HG03039 (cell line): Measurements from ENCODE around the gene NKD1.

Source experiments
- ATAC-seq: cut with Tn5 transposase; IDR thresholded peaks from one replicate; pipeline ENCODE4 v1.9.1; 2021; ENCODE audit warnings: mild to moderate bottlenecking, moderate library complexity; ENCODE audit not compliant: unreplicated experiment

The NKD1 gene

GRCh38 chr16:50622643-50623369, 74.6 kb downstream of the NKD1 start:
- no peak for ATAC-seq

DNA sequence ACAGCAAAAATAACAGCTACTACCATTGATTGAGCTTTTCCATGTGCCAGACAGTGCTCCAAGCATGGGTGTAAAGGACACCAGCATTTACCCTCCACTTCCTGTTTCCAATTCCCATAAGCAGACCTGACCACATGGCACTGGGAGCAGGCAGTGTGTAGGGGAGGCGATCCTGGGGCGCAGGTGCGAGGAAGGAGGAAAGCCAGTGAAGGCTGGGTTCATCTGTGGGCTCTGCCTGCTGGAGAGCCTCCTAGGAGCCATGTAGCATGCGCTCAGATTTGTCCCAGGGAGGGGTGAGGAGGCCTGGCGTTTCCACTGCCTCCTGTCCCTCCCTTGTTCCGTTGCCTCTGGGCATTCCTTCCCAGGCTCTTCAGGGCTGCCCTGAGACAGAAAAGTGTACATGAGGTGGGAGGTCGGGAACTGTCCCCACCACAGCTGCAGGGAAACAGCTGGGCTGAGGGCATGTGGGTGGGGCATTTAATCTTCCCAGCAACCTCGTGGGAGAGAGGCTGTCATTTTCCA, 76.3 kb downstream of the NKD1 start:
- no peak for ATAC-seq

DNA sequence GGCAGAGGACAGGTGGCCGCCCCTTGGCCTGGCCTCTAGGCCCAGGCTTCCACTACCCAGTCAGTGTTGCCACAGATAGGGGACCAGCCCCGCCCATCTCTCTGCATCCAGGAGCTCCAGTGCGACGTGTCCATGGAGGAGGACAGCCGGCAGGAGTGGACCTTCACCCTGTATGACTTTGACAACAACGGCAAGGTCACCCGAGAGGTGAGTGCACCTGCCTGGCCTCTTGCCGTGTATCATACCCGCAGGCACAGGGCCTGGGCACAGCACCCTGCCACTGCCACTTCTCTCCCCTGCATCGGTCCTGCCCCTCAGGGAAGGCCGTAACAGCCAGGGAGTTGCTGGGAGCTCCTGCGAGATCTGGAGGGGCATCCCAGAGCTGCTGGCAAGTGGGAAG, 77.2 kb downstream of the NKD1 start:
- no peak for ATAC-seq

DNA sequence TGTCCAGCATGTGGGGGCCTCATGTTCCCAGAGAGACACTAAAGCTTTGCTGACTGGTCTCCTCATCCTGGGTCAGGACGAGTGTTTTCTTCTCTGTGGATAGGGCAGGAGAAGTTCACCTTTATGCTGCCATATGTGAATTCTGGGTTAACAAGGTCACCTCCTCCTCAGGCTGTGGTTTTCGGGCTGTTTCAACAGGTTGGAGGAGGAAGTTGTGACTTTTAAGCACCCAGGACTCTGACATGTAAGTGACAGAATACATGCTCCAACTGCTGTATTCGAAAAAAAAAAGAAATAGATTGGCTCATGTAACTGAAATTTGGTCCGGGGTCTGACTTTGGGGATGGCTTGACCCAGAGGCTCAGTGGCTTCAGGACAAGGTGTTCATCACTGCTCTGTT, 78.7 kb downstream of the NKD1 start:
- ATAC-seq = no peak

GRCh38 chr16:50627419-50627818, 79.2 kb downstream of the NKD1 start:
- no peak for ATAC-seq

- no peak for ATAC-seq
Measured at GRCh38 chr16:50628156-50628802, 80.1 kb downstream of the NKD1 start.

GRCh38 chr16:50629334-50629733, 81.1 kb downstream of the NKD1 start:
- no peak for ATAC-seq

DNA sequence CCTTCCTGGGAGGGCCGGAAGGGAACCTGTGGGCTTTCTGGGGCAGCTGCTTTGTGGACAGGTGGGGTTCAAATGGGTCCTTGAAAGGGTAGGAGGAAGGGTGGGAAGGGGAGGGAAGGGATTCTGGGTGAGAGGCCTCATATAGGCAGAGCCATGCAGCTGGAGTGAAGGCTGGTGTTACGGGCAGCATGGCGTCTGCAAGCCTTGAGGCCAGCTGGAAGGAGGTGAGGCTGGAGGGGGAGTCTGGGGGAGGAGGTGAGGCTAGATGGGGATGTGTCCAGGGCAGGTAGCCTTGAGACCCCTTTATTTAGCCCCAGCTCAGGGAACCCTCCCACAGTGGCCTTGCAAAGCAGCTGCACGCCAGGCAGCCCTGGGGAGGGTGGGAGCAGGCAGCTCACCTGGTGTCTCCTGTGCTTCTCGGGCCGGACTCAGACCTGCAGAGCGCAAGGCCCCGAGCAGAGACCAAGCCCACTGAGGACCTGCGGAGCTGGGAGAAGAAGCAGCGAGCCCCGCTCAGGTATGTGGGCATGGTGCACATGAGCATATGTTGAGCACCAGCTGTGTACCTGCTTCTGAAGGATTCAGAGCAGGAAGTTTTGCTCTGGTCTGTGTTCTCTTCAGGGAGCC, 82.3 kb downstream of the NKD1 start:
- ATAC-seq = no peak

- ATAC-seq = no peak
Measured at GRCh38 chr16:50631249-50631984, 83.2 kb downstream of the NKD1 start.

DNA sequence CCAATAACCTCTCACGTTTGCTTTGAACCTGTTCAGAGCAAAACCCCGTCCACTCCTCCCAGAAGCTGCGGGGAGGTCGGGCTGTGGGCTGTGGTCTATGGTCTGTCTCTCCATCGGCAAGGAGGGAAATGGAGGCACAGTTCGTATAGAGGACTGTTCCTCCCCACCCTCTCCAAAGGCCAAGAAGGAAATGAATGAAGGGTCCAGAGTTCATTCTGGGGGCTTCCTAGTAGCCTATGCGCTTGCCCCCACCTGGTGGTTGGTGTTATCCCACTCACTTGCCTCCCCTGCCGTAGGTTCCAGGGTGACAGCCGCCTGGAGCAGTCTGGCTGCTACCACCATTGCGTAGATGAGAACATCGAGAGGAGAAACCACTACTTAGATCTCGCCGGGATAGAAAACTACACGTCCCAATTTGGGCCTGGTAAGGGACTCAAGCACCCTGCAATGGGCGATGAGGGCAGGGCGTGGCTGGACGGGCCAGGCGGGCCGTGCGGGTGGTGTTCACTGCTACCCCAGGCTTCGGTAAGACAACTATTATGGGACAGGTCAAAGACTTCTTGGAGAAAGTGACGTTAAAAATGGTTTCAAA, 83.9 kb downstream of the NKD1 start:
- no peak for ATAC-seq

GRCh38 chr16:50632927-50633800, 85.0 kb downstream of the NKD1 start:
- ATAC-seq = no peak

DNA sequence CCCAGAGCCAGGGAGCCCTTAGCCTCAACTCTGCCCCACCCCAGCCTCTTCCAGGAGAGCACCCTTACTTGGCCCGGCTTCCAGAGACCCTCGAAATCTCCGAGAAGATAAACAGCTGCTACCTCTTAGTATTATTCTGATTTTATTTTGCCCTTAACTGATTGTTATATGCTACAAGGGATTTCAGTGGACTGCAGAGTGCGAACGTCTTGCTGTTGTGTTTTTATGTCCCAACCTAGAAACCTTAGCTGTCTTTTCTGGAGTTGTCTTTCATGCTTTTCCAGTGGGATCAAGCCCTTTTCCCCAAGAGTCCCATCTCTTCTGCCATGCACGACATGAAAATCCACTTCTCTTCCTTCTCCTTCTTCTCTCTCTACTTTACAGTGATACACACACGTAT, 85.9 kb downstream of the NKD1 start:
- no peak for ATAC-seq

GRCh38 chr16:50634947-50635346, 86.8 kb downstream of the NKD1 start:
- ATAC-seq = no peak

- no peak for ATAC-seq
Measured at GRCh38 chr16:50635505-50636392, 87.6 kb downstream of the NKD1 start.

- no peak for ATAC-seq
Measured at GRCh38 chr16:50636753-50637374, 88.7 kb downstream of the NKD1 start.

GRCh38 chr16:50637716-50638602, 89.8 kb downstream of the NKD1 start:
- ATAC-seq = no peak

DNA sequence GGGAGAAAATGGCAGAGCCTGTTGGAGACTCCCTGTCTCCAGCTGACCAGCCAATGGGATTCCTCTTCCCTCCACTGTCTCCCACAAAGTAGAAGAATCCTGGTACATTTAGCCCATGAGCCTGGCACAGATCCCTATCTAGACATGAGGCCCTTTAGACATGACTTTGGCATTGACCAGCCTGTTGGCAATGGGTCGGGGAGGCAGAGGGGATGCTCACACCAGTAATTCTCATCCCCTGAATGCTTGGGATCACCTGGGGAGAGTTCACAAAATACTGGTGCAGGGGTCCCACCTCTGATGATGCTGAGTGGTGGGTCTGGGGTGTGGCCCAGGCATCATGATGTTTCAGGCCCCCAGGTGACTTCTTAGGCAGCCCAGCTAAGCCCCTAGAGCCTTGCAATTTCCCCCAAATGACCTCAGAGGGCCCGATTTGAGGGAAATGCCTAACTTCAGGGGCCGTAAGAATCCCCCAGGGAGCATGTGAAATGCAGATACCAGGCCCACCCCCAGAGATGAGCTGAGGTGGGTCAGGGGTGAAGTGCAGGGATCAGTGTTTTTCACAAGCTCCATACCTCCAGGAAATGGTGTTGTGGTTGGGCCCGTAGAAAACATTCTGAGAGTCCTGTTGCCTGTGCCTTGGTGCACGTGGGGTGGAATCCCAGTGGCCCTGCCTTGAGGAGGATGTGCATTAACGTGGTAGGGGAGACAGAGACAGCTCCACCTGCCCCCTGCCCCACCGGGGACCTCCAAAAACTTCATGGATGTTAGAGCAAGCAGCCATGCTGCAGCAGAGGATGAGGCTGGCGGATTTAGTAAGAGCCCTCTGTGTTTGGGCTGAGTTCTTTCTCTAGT, 90.8 kb downstream of the NKD1 start:
- no peak for ATAC-seq
